Iris pigment epithelial cell (primary cell): ENCODE results near the gene RPL41.
"Not testable (repeated sequence)": the region's sequence is repeated elsewhere in the genome, so short reads cannot be mapped to it uniquely, and the experiment has no call there.

Experiments
- DNase-seq: peaks from one replicate; pipeline ENCODE4 v3.0.0-alpha.2; 2011; ENCODE audit warnings: low read depth

The RPL41 gene

DNA sequence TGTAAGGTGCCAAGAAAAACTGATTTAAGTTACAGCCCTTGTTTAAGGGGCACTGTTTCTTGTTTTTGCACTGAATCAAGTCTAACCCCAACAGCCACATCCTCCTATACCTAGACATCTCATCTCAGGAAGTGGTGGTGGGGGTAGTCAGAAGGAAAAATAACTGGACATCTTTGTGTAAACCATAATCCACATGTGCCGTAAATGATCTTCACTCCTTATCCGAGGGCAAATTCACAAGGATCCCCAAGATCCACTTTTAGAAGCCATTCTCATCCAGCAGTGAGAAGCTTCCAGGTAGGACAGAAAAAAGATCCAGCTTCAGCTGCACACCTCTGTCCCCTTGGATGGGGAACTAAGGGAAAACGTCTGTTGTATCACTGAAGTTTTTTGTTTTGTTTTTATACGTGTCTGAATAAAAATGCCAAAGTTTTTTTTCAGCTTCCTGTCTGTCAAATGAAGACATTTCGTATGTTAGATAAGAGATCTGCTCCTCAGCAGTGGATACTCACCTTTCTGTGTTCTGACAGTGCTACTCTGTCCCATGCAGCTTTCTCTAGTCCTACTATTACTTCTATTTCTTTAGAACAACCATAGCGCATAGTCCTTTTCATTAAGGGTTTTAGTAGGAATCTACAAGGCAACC lies 13.2 kb upstream of the RPL41 start:
- DNase-seq, result no peak

DNA sequence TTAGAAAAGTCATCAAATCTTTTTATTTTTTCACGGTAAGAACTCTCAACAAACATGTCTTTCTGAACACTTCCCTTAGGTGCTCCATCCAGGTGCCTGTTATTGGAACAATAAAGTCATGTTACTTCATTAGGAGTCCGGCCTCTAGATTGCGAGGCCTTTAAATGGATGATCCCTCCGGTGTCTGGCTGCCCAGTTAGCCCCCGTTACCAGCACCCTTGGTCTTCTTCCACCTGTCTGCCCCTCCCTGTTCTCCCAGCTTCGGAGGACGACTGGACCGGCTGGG lies 12.7 kb upstream of the RPL41 start:
- DNase-seq, result no peak

DNA sequence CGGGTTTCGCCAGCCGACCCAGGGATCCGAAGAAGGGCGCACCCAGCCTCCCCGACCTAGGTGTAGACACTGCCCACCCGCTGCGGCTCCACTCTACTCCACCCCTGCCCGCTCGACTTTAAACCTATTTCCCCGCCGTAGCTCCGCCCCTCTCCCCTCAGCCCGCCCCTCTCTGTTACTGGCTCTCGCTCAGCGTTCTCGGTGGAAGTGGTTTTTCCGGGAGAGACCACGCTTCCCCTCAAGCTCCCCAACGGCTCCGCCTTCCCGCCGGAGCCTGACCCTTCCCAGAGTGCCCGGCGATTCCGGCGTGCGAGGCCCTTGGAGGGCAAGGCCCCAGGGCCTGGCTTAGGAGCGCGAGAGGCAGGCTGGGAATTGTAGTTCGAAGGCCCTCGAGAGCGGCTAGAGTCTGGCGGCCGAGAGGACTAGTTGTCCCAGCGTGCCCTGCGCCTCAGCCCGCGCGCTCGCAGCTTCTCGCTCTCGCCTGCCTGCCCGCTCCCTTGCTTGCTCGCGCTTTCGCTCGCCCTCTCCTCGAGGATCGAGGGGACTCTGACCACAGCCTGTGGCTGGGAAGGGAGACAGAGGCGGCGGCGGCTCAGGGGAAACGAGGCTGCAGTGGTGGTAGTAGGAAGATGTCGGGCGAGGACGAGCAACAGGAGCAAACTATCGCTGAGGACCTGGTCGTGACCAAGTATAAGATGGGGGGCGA lies 12.2 kb upstream of the RPL41 start, which contains the start of gene PA2G4:
Gene PA2G4, plus strand, starts transcription at position 451 of the 706 bp plus-strand sequence. Its CDS starts 179 bp downstream, at position 630.
- peak; percentile 99 for DNase-seq

DNA sequence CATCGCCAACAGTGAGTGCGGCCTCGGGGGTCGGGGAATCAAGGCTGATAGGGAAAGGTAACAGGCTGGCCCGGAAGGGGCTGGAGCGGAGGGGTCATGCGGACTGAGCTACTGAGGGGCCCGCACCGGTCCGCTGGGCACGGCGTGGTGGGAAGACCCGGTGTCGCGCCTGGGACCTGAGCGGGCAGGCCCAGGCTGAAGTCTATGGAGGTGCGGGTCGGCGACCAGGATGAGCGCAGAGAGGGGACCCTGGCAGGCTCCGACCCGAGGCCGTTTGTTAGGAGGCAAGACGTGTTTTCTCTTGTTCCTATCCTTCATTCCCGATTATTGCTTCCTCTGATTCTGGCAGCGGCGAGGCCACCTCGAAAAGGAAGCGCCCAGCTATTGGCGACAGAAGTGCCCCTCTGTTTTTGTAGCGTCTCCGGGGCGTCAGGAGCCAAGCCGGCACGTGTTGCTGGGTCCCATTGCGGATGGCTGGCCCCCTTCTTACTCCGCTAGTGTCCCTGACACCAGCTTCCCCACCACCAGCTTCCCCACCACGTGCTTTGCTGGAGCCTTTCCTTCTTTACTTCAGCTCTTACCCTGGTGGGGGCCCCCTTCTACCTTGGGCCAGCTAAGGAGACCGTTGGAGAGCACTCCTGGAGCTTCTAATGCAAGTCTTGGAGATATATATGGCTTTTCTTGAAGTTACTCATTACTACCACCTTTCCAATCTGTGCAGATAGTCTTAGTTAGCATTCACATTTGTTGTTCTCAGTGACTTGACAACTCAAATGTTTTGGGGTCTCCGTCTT lies 11.4 kb upstream of the RPL41 start:
- DNase-seq, result peak; percentile 39

DNA sequence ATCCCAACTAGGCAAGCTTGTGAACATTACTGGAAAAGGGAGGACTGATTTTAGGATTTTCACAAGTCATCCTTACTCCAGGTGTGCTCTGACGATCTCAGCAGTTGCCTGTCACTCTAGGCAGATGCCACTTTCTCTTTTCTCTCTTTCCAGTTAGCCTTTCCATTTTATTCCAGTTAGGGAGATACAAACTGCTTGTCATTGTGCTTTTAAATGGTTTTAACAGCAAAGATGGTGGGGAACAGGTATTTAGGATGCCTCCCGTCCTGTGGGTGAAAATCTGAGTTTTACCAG lies 10.9 kb upstream of the RPL41 start:
- no peak for DNase-seq

DNA sequence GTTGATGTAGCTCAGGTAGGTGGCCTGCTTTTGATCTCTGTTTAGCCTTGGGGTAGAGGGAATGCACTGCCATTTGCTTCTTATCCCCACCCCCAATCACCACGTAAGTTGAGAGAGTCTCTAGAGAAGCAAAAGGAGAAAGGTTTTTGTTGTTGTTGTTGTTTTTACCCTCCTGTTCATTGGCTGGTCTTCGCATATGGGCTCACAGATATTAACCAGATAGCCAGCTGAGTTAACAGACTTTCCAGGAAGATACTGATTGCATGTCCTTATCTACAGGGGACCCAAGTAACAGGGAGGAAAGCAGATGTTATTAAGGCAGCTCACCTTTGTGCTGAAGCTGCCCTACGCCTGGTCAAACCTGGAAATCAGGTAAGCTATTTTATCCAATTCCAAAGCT lies 9.2 kb upstream of the RPL41 start:
- no peak for DNase-seq

DNA sequence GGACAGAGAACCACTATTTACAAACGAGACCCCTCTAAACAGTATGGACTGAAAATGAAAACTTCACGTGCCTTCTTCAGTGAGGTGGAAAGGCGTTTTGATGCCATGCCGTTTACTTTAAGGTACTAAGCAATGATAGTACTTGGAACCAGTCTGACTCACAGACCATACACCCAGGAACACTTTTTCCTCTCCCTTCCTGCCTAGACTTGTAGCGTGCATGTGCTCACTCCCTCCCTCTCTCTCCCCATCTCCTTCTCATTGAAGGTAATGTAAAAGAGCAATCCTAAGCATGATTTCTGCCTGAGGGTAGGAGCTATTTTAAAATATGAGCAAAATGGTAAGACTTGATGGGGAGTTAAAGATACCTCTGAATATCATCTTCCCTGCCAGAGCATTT lies 5.9 kb upstream of the RPL41 start:
- DNase-seq, result no peak

DNA sequence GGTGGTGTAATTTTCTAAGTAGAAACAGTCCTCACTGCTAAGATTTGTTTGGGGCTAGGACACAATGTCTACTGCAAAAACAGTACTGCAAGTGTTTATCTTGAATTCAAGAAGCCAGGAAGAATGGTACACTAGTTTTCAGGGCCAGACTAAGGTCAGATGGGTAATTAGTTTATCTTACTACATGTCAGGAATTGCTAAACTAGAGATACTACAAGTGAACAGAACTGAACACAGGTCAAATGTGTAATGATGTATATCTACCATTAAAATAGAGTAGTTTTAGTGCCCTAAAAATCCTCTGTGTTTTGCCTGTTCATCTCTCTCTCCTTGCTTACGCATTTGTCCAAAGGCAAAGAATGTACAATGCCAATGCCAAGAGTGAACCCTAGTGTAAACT lies 2.3 kb upstream of the RPL41 start:
- no peak for DNase-seq

DNA sequence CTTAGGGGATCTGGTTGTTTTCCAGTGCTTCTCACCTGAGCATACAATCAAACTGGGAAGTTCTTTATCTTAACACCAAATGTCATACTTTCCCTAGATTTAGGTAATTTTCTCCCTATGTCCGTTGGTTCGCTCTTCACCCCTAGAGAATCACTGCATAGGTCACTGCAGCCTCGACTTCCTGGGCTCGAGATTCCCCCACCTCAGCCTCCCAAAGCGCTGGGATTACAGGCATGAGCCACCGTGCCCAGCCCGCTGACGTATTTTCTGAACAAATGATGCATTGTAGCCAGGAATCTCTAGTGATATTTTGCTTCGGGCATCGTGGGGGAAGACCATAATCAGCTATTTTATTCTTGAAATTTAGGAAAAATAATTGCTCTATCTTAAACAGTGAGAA lies 1.1 kb upstream of the RPL41 start:
- DNase-seq, result peak; percentile 45

DNA sequence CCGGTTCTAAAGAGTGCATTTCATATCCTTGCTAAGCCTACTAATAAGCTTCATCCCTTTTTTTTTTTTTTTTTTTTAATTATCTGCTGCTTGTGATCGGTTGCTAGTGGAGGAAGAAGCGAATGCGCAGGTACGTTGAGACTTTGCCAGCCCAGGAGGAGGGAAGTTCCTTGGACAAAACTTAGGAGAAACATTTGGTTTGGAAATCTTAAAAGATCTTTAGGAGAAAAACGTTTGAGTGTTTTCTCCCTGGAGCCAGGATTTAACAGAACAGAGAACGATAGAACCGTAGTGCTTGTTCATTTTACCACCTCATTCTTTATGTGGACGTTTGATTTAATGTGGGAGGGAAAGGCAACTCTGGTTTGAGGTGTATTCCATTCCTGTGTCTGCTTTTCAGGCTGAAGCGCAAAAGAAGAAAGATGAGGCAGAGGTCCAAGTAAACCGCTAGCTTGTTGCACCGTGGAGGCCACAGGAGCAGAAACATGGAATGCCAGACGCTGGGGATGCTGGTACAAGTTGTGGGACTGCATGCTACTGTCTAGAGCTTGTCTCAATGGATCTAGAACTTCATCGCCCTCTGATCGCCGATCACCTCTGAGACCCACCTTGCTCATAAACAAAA lies 761 bp downstream of the RPL41 start:
- not testable (repeated sequence) for DNase-seq

DNA sequence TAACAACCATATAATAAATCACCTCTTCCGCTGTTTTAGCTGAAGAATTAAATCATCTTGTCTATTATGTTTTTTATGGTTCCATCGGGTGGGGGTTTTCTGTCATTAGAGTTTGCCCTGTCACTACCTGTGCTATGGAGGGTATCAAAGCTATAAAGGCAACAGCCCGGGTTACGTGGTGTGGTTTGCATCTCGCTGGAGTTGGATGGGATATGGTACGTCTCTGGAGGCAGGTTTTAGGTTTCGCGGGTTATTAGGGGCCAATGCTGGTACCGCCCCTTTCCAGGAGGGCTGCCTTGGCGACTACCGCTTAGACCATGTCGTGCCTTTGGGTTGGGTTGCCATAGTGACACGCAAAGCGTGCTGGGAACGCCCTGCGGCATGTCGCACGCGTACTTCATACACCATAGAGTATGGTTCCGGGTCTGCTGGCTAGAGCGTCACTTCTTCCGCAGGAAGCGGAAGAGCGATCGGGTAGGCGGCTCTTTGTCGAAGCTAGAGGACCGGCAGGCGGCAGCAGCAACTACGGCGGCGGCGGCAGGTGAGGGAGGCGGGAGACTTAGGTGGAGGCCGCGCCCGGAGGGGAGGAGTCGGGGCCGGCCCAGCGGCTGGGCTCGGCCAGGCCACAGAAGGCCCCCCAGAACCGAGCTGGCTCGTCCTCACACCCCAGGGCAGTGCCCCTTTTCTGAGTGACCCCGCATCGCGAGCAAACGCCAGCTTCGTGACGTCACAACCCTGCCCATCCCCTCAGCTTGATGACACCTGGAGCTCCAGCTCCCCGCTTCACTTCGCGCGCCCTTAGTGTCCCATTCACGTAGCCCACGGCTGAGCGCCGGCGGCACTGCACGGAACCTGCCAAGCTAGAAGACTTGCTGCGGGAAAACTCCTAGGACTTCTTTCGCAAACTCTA lies 1.6 kb downstream of the RPL41 start, which contains the start of gene ZC3H10:
Gene ZC3H10, plus strand, starts transcription at position 489 of the 910 bp plus-strand sequence. CDS start 2,297 bp downstream, outside the sequence.
- DNase-seq, result peak; percentile 99

DNA sequence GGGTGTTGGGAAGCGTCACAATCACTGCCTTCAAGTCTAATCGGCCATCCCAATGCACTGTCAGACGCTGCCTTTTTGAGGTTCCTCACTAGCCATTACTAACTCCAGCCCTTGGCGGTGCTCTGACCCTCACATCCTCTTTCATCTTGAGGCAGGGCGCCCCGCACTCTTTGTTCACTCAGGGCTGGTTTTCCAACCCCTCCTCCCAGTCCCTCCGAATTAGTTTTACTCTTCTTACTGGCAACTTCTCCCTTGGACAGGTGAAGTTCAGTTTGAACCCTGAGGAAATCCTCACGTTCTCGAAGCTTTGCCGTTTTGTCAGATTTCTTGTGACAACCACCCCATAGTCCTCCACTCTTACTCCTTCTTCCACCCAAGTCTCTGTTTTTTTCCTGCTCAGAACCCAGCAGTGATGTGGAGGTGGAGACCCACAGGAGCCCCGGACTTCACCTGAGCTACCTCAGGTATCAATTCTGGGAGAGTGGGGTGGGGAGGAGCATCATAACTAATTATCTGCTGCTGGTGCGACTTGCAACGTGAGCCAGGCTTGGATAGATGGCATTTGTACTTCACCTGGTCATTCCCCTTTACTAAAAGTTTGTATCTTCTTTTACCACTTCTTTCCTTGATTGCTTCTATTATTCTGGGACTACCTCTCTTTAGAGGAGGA lies 2.4 kb downstream of the RPL41 start:
- DNase-seq, result no peak

DNA sequence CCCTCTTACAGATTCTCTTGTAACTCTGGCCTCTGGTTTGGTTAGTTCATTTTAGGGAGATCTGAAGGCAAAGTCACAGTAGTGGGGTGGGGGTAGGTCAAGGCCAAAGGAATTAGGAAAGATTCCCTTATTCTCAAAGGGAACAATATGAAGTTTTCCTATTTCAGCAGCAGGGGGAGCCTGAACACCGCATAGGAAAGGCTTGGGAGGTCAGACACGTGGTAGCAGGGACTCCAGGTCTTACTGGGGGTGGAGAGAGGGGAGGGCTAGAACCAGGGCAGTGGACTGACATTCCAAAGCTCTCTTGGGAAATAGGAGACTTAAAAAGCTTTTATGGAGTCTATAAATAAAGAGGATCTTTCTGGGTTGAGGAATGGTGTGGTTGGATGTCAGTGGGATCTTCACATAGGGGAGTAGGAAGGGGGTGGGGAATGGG lies 2.9 kb downstream of the RPL41 start:
- peak; percentile 94 for DNase-seq

DNA sequence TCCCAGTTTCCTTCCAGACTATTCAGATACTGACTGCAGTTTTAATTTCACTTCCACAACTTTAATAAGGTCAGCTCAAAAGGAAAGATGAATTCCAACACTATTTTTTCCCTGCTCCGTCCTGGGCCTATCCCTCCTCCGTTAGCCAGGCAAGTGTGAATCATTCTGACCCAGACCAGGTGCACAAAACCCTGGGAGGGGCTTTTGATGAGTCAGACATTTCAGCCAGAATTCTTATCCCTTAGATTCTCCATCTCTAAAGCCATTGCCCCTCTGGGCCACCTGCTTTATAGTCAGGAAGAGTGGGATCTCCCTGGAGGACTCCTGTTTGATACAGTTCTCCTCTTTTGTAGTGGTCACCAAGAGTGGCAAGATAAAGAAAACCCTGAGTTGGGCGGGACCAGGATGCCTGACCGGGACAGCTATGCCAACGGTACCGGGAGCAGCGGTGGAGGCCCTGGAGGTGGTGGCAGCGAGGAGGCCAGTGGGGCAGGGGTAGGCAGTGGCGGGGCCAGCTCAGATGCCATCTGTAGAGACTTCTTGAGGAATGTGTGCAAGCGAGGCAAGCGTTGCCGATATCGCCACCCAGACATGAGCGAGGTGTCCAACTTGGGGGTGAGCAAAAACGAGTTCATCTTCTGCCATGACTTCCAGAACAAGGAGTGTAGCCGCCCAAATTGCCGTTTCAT lies 3.9 kb downstream of the RPL41 start:
- peak; percentile 35 for DNase-seq

DNA sequence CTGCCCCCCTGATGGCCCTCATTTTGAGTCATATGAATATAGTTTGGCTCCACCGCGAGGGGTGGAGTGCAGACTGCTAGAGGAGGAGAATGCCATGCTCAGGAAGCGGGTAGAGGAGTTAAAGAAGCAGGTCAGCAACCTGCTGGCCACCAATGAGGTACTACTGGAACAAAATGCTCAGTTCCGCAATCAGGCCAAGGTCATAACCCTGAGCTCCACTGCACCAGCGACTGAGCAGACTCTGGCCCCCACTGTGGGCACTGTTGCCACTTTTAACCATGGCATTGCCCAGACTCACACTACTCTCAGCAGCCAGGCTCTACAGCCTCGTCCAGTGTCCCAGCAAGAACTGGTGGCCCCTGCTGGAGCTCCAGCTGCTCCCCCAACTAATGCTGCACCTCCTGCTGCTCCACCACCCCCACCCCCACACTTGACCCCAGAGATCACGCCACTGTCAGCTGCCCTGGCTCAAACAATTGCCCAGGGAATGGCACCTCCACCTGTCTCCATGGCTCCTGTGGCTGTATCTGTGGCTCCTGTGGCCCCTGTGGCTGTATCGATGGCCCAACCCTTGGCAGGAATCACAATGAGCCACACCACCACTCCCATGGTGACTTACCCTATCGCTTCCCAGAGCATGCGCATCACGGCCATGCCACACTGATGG lies 4.9 kb downstream of the RPL41 start:
- no peak for DNase-seq

DNA sequence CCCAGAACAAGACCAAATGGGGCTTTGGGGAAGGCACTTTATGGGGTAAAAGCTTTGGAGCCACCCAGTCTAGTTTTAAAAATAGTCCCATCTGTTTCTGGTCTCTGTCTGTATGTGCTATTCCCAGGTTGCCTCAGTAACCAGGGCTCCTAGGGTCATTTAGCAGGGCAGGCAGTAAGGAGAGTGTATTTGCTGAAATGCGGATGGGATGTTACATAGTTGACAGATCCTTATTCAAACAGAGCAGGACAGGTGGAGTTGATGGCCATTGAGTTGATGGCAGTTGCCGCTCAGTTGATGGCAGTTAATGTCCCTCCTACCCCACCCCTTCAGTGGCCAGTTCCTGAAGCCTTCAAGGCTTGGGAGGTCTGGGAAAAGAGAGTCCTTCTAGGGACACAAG lies 6.2 kb downstream of the RPL41 start:
- DNase-seq, result no peak

DNA sequence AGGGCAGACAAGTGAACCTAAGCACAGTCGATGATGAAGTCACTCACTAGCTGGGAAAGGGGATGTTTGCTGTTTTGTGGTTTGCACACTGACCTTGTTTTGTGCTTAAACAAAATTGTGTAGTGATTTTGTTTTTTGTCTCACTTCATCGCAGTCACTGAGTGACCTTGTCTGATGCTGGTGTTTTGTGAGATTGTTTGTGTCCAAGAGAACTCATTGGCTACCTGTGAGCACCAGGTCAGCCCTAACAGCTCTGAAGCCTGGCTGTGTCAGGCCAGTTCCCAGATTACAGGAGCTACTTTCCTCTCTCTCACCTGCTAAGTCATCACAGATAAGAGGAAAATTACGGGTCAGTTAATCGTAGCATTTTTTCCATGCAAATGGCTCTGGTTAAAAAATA lies 7.7 kb downstream of the RPL41 start:
- DNase-seq, result no peak

DNA sequence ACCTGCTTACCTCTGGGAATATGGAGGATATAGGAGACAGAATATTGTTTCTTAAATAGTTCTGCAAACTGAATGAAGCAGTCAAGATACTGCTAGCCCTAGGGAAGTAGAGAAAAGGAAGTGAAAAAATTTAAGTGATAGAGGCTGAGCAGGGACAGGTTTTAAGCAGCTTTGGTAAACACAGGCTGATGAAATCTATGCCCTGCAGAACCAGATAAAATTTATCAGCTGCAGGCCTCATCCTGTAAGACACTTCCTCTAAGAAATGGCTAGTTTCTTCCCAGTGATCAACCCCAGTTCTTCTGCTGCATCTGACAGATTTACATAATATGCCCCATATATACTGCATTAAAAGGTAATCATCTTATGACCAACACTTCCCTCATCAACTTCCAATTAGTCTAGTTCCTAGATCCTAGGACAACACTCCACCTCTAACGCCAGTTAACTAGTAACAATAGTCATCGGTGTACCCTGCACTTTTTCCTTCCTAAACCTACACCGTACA lies 10.4 kb downstream of the RPL41 start:
- DNase-seq, result no peak

DNA sequence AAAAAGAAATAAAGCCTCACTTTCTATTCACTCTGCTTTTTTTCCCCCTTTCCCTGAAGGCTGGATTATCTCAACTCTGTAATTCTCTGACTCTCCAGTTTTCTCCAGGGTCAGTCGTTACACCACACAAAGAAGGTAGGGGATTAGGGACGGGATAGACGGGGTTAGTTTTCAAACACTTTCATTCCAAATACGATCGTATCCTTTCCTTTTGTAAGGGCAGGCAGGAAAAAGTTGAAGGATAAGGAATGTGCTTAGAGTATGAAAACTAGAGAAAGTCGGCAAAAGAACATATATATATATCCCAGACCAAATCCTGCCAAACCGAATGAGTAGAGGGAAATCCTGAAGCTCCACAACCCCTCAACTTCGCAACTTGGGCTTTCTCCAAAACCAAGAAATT lies 11.1 kb downstream of the RPL41 start:
- no peak for DNase-seq
